Prostate gland (tissue), 2 donors: Measurements from ENCODE around the gene DCUN1D2.

ENCODE experiments used
- POLR2A ChIP-seq: fragments of 450-650 bp; IDR thresholded peaks from one replicate; pipeline ENCODE4 v1.6.1; 2016; ENCODE audit warnings: antibody characterized with exemption, mild to moderate bottlenecking
- POLR2AphosphoS5 ChIP-seq: sonication (generic); formaldehyde crosslinking; IDR thresholded peaks from one replicate; pipeline ENCODE4 v1.6.1; 2017; ENCODE audit warnings: antibody characterized with exemption
- TF ChIP-seq, protein P1 (sequence below), 4 experiments: fragments of 200-600 bp in 2 of 4; fragments of 450-650 bp in 2 of 4; sonication (generic) in 2 of 4; IDR thresholded peaks; 1 replicate in 3 of 4; 2 replicates in 1 of 4; pipeline ENCODE4 v1.5.1; 2016 to 2019; ENCODE audit warnings: antibody characterized with exemption in 4 of 4, mild to moderate bottlenecking in 2 of 4, moderate library complexity in 2 of 4

- TF ChIP-seq, protein P1, sequence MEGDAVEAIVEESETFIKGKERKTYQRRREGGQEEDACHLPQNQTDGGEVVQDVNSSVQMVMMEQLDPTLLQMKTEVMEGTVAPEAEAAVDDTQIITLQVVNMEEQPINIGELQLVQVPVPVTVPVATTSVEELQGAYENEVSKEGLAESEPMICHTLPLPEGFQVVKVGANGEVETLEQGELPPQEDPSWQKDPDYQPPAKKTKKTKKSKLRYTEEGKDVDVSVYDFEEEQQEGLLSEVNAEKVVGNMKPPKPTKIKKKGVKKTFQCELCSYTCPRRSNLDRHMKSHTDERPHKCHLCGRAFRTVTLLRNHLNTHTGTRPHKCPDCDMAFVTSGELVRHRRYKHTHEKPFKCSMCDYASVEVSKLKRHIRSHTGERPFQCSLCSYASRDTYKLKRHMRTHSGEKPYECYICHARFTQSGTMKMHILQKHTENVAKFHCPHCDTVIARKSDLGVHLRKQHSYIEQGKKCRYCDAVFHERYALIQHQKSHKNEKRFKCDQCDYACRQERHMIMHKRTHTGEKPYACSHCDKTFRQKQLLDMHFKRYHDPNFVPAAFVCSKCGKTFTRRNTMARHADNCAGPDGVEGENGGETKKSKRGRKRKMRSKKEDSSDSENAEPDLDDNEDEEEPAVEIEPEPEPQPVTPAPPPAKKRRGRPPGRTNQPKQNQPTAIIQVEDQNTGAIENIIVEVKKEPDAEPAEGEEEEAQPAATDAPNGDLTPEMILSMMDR (IDR thresholded peaks at IDR 0.05) = no peak
- TF ChIP-seq POLR2A (no peak), POLR2AphosphoS5 (no peak)
Observed at GRCh38 chr13:113458253-113459065, 32.1 kb downstream of the DCUN1D2 start.
